Astrocyte (in vitro differentiated cells and primary cell): ENCODE measurements around the gene KCNS3. TPM values are rescaled to one million over a fixed set of nuclear protein-coding genes. Genes with fewer than 3 reads are reported as not detected.

ENCODE experiments used
- DNase-seq: peaks from one replicate; pipeline ENCODE4 v3.0.0-alpha.2; 2010; ENCODE audit warnings: low read depth
- FAIRE-seq: peaks from 2 replicates; lab custom pipeline; 2011; peaks lifted over from hg19 to GRCh38; lab: Jason Lieb, UNC
- H2AFZ ChIP-seq: 2 replicates; pipeline ENCODE4 v1.6.0; 2012; ENCODE audit warnings: low read depth, low read length, inconsistent platforms
- H3K27ac ChIP-seq: 2 replicates; pipeline ENCODE4 v1.5.1; 2011; ENCODE audit warnings: low read depth, low read length, inconsistent platforms
- H3K27me3 ChIP-seq: 2 replicates; pipeline ENCODE4 v1.6.0; 2011; ENCODE audit warnings: low read length, inconsistent platforms; ENCODE audit not compliant: insufficient read depth
- H3K36me3 ChIP-seq: 2 replicates; pipeline ENCODE4 v1.5.1; 2011; ENCODE audit warnings: low read length, inconsistent platforms; ENCODE audit not compliant: insufficient read depth
- H3K4me1 ChIP-seq: 2 replicates; pipeline ENCODE4 v1.5.1; 2011; ENCODE audit warnings: low read length, inconsistent platforms; ENCODE audit not compliant: insufficient read depth
- H3K4me2 ChIP-seq: 2 replicates; pipeline ENCODE4 v1.6.0; 2012; ENCODE audit warnings: low read length, inconsistent platforms
- H3K4me3 ChIP-seq: 2 replicates; pipeline ENCODE4 v1.5.1; 2011; ENCODE audit warnings: low read depth, mild to moderate bottlenecking, low read length, inconsistent platforms; ENCODE audit not compliant: insufficient read depth
- H3K79me2 ChIP-seq: 2 replicates; pipeline ENCODE4 v1.6.0; 2012; ENCODE audit warnings: mild to moderate bottlenecking, low read length, inconsistent platforms; ENCODE audit not compliant: insufficient read depth
- H3K9ac ChIP-seq: 2 replicates; pipeline ENCODE4 v1.6.0; 2012; ENCODE audit warnings: mild to moderate bottlenecking, low read length, inconsistent platforms
- H3K9me3 ChIP-seq: 2 replicates; pipeline ENCODE4 v1.5.1; 2012; ENCODE audit warnings: low read depth, mild to moderate bottlenecking, low read length, inconsistent platforms; ENCODE audit not compliant: insufficient read depth
- H4K20me1 ChIP-seq: 2 replicates; pipeline ENCODE4 v1.6.0; 2012; ENCODE audit warnings: low read length, inconsistent platforms; ENCODE audit not compliant: insufficient read depth
- H3K27ac Mint-ChIP-seq: one replicate; pipeline ENCODE4 v1.8.0; 2021; ENCODE audit warnings: mild to moderate bottlenecking, mixed read lengths; ENCODE audit not compliant: unreplicated experiment
- H3K27me3 Mint-ChIP-seq: one replicate; pipeline ENCODE4 v1.8.0; 2021; ENCODE audit warnings: low read depth, mixed read lengths; ENCODE audit not compliant: unreplicated experiment
- H3K36me3 Mint-ChIP-seq: one replicate; pipeline ENCODE4 v1.8.0; 2021; ENCODE audit warnings: low read depth, mixed read lengths; ENCODE audit not compliant: unreplicated experiment
- H3K4me1 Mint-ChIP-seq: one replicate; pipeline ENCODE4 v1.8.0; 2021; ENCODE audit warnings: low read depth, mixed read lengths; ENCODE audit not compliant: unreplicated experiment
- H3K4me3 Mint-ChIP-seq: one replicate; pipeline ENCODE4 v1.8.0; 2021; ENCODE audit warnings: mild to moderate bottlenecking, moderate library complexity, mixed read lengths; ENCODE audit not compliant: unreplicated experiment
- H3K9me3 Mint-ChIP-seq: one replicate; pipeline ENCODE4 v1.8.0; 2021; ENCODE audit warnings: mild to moderate bottlenecking, mixed read lengths; ENCODE audit not compliant: unreplicated experiment
- CTCF ChIP-seq: IDR thresholded peaks from 2 replicates; pipeline ENCODE4 v1.5.1; 2011; ENCODE audit warnings: low read depth, mild to moderate bottlenecking, inconsistent platforms, low read length, moderate library complexity; ENCODE audit not compliant: insufficient read depth
- EZH2 ChIP-seq: IDR thresholded peaks from 2 replicates; pipeline ENCODE4 v1.6.1; 2012; ENCODE audit warnings: mild to moderate bottlenecking, low read length, inconsistent platforms; ENCODE audit not compliant: insufficient read depth
- total RNA-seq: library from RNA; stranded (reverse); gene quantifications from 2 replicates; pipeline ENCODE4 v1.2.1, GENCODE V29; 2021

KCNS3 gene
- total RNA-seq, 1 donor from 2014 or later, result 1.7 TPM

- no peaks in the 10 kb centered on the region for H3K36me3 Mint-ChIP-seq
Observed at GRCh38 chr2:17863539-17863938, 14.9 kb upstream of the KCNS3 start.

DNA sequence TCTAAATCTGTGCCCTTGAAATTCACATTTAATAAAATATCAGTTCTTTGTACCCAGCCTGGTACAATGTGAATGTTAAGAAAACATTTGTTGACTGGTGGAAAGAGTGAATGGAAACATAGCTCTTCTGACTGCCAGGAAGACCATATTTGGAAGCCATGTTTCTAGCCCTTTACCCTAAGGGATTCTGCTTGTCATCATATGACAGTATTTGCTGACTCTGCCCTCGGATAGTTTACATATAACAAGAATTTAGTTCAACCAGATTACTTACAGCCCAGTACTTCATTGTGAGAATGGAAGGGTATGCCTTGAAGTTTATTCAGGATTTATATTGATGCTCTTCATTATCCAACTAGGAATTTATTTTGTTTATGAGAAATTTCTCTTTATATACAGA is 13.8 kb upstream of the KCNS3 start:
- no peaks in the 10 kb centered on the region for H3K36me3 ChIP-seq
- no peak overlapping the region for H3K4me3 ChIP-seq
- no peak overlapping the region for H2AFZ ChIP-seq
- Mint-ChIP-seq H3K4me3 (no peak overlapping the region), H3K27me3 (peaks cover 13% of the 10 kb centered on the region), H3K4me1 (no peaks in the 10 kb centered on the region), H3K36me3 (no peaks in the 10 kb centered on the region), H3K9me3 (no peaks in the 10 kb centered on the region), H3K27ac (no peak overlapping the region)
- H4K20me1 ChIP-seq, result no peaks in the 10 kb centered on the region
- H3K4me2 ChIP-seq, result no peak overlapping the region
- no peak overlapping the region for H3K27ac ChIP-seq
- no peak overlapping the region for H3K9ac ChIP-seq
- DNase-seq, result no peak
- H3K4me1 ChIP-seq, result no peaks in the 10 kb centered on the region
- H3K27me3 ChIP-seq, result no peaks in the 10 kb centered on the region
- no peaks in the 10 kb centered on the region for H3K9me3 ChIP-seq
- no peak for FAIRE-seq
- no peaks in the 10 kb centered on the region for H3K79me2 ChIP-seq
- TF ChIP-seq EZH2 (no peak), CTCF (no peak)

More at GRCh38 chr2:17863539-17863938, 14.9 kb upstream of the KCNS3 start:
- TF ChIP-seq EZH2 (no peak), CTCF (no peak)
- no peaks in the 10 kb centered on the region for H3K79me2 ChIP-seq
- no peak overlapping the region for H3K4me3 Mint-ChIP-seq
- no peak overlapping the region for H3K27ac Mint-ChIP-seq
- H3K4me3 ChIP-seq, result no peak overlapping the region
- H3K4me2 ChIP-seq, result no peak overlapping the region
- H3K27ac ChIP-seq, result no peak overlapping the region
- no peaks in the 10 kb centered on the region for H3K36me3 ChIP-seq
- no peaks in the 10 kb centered on the region for H3K27me3 ChIP-seq
- H3K9me3 Mint-ChIP-seq, result no peaks in the 10 kb centered on the region
- no peaks in the 10 kb centered on the region for H3K9me3 ChIP-seq
- peaks cover 15% of the 10 kb centered on the region for H3K27me3 Mint-ChIP-seq
- no peak overlapping the region for H3K9ac ChIP-seq
- FAIRE-seq (no peak), DNase-seq (no peak)
- no peaks in the 10 kb centered on the region for H4K20me1 ChIP-seq
- H2AFZ ChIP-seq, result no peak overlapping the region
- H3K4me1 Mint-ChIP-seq, result no peaks in the 10 kb centered on the region
- no peaks in the 10 kb centered on the region for H3K4me1 ChIP-seq

DNA sequence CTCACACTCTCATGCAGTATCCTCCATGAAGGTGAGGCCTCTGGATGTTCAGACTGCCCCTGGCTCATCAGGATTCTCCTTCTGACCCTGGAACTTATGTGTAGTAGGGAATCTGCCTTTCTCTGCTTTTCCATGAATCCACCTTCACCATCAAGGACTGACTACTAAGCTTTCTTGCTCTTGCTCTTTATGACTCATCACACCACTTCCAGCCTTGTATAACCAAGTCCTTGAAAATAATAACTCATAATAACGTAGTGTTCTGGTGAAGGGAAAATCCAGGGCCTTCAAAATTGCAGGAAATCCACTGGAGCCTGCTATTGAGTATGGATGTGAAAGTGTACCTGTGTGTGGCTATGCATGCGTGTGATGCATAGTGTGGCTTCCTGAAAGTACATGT is 11.3 kb upstream of the KCNS3 start:
- Histone ChIP-seq H3K79me2 (no peaks in the 10 kb centered on the region), H3K27me3 (no peaks in the 10 kb centered on the region), H3K4me3 (no peak overlapping the region), H2AFZ (no peak overlapping the region), H3K27ac (no peak overlapping the region), H3K9me3 (no peaks in the 10 kb centered on the region), H3K9ac (no peak overlapping the region), H4K20me1 (no peaks in the 10 kb centered on the region), H3K4me1 (no peaks in the 10 kb centered on the region), H3K36me3 (no peaks in the 10 kb centered on the region), H3K4me2 (no peak overlapping the region)
- TF ChIP-seq CTCF (no peak), EZH2 (no peak)
- DNase-seq, result peak; percentile 16
- Mint-ChIP-seq H3K27ac (no peak overlapping the region), H3K36me3 (no peaks in the 10 kb centered on the region), H3K4me3 (no peak overlapping the region), H3K4me1 (no peaks in the 10 kb centered on the region), H3K9me3 (no peaks in the 10 kb centered on the region), H3K27me3 (peaks cover 10% of the 10 kb centered on the region)
- FAIRE-seq, result no peak
